SH-SY5Y (cell line): ENCODE results near the gene EXD1.

Experiments used
- GATA2 ChIP-seq: IDR thresholded peaks from 2 replicates; pipeline ENCODE4 v1.6.1; 2011; ENCODE audit warnings: mild to moderate bottlenecking, low read depth, low read length
- GATA3 ChIP-seq: IDR thresholded peaks from 2 replicates; pipeline ENCODE4 v1.6.1; 2011; ENCODE audit warnings: low read depth, mild to moderate bottlenecking, low read length, moderate library complexity

DNA sequence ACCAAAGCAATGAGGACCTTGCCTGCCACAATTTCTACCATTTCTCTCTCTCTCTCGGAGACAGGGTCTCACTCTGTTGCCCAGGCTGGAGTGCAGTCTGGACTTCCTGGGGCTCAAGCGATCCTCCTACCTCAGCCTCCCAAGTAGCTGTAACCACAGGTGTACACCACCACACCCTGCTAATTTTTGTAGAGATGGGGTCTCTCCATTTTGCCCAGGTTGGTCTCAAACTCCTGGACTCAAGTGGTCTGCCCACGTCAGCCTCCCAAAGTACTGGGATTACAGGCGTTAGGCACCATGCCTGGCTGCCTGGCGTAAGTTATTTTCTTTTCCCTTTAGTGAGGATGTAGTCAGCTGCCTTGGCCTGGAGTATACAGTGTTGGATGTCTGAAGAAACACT, 76.8 kb downstream of the EXD1 start:
- TF ChIP-seq GATA2 (no peak), GATA3 (no peak)
